Pancreas (tissue), 10 donors: ENCODE measurements around the gene FYN. TPM values are rescaled to one million over a fixed set of nuclear protein-coding genes. Genes with fewer than 3 reads are reported as not detected.
A peak's percentile ranks its signal among the peaks of the same experiment; 100 is the strongest.

Experiments
- ATAC-seq, 4 donors: fragments of 200-7000 bp; cut with Tn5 transposase; one replicate each; pipeline versions ENCODE4 v1.8.0 to v1.9.1; 2020; ENCODE audit warnings: mild to moderate bottlenecking in 4 of 4, moderate library complexity in 4 of 4
- DNase-seq, 6 donors: peaks; one replicate each; pipeline ENCODE4 v3.0.0-alpha.2; 2020
- FAIRE-seq: peaks from 2 replicates; lab custom pipeline; 2012; peaks lifted over from hg19 to GRCh38; lab: Jason Lieb, UNC
- H3K27ac ChIP-seq, 4 donors: fragments of 200-600 bp; sonication (generic); 1 replicate in 3 of 4; 2 replicates in 1 of 4; pipeline versions ENCODE4 v1.5.0 to v1.8.0; 2020
- H3K27me3 ChIP-seq, 4 donors: fragments of 200-600 bp; one replicate each; pipeline ENCODE4 v1.8.0; 2021
- H3K36me3 ChIP-seq, 3 donors: fragments of 200-600 bp; sonication (generic) in 1 of 3; one replicate each; pipeline versions ENCODE4 v1.5.0 to v1.8.0; 2020 to 2021
- H3K4me1 ChIP-seq, 3 donors: fragments of 200-600 bp; one replicate each; pipeline ENCODE4 v1.8.0; 2021
- H3K4me3 ChIP-seq, 4 donors: fragments of 200-600 bp; sonication (generic) in 2 of 4; one replicate each; pipeline versions ENCODE4 v1.5.0 to v1.8.0; 2020 to 2021
- H3K9me3 ChIP-seq, 4 donors: fragments of 200-600 bp; one replicate each; pipeline ENCODE4 v1.8.0; 2021
- WGBS, 2 donors: extraction: QIAGEN DNeasy Blood & Tissue Kit; methylation state at CpG; one replicate each; pipeline ENCODE4 v1.1.7; 2013; 5-methylcytosine and 5-hydroxymethylcytosine counted together
- intact Hi-C, 3 donors: fragments of 100-400 bp; cut with DNase I; formaldehyde crosslinking; loops; one replicate each; pipeline versions ENCODE4 v1.11.1 to v1.14.2; 2022
- polyA plus RNA-seq, 2 donors: library from polyadenylated mRNA; stranded (reverse); fragments of 200-250 nt; gene quantifications; one replicate each; pipeline ENCODE4 v1.2.3, GENCODE V29; 2013
- total RNA-seq, 6 donors: library from RNA; stranded (reverse); fragmentation: NEBNext Ultra II Directional in 4 of 6; extraction: Animal tissue kit (Norgen Biotek cat#: 25700) in 4 of 6; gene quantifications; one replicate each; pipeline versions ENCODE4 v1.2.1 to v1.2.4, GENCODE V29; 2021 to 2023
- TF ChIP-seq, protein P1 (sequence below), 4 donors: fragments of 200-600 bp; sonication (generic) in 3 of 4; IDR thresholded peaks; one replicate each; pipeline versions ENCODE4 v1.5.0 to v1.8.0; 2021; ENCODE audit warnings: antibody characterized with exemption in 4 of 4
- donor health status: healthy with polysubstance abuse.
- donor health status: DM: no; HTN: no; CAD: no; lungs with moderate emphysema.
- donor health status: DM: no; HTN: no; CAD: no.
- donor health status: control.
- donor health status: control.
- donor health status: Bipolar disorder and iron deficiency.
- donor health status: DM: yes; HTN: yes; CAD: no.
- donor health status: DM: no; HTN: no; CAD: no.
- donor health status: DM: no; HTN: no; CAD: no.
- donor health status: DM: yes; HTN: yes; CAD: no.

FYN gene
- total and polyA plus RNA-seq, 8 donors, result 6.4 to 21.7 (median 11.9) TPM

DNA sequence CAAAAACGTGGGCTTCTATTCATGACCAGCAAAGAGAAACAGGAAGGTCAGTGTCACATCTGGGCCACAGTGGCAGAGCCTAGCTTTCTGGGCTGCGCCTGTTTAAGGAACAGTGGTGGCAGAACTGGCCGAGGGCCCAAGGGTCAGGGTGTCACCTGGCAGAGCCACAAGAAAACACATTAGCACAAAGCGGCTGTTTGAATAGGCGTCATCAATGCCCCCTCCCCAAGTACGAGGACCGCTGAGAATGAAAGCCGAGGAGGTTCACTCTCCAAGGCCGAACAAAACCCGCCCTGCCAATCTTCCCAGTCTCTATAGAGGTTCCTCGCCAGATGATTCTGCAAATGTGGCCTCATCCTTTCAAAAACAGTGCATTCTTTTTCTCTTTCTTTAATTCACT, 142.4 kb downstream of the FYN start:
- 48 to 53% methylated on average over 11 of the region's 11 CpGs for WGBS, 2 donors
- H3K9me3 ChIP-seq, result no peaks in the 10 kb centered on the region
- no peak overlapping the region for H3K4me3 ChIP-seq
- intact Hi-C loops, result no loop called here
- ATAC-seq (peak in 1 of 4 donors; percentile 44), FAIRE-seq (no peak), DNase-seq (no peak)
- no peaks in the 10 kb centered on the region for H3K36me3 ChIP-seq
- TF ChIP-seq, protein P1, sequence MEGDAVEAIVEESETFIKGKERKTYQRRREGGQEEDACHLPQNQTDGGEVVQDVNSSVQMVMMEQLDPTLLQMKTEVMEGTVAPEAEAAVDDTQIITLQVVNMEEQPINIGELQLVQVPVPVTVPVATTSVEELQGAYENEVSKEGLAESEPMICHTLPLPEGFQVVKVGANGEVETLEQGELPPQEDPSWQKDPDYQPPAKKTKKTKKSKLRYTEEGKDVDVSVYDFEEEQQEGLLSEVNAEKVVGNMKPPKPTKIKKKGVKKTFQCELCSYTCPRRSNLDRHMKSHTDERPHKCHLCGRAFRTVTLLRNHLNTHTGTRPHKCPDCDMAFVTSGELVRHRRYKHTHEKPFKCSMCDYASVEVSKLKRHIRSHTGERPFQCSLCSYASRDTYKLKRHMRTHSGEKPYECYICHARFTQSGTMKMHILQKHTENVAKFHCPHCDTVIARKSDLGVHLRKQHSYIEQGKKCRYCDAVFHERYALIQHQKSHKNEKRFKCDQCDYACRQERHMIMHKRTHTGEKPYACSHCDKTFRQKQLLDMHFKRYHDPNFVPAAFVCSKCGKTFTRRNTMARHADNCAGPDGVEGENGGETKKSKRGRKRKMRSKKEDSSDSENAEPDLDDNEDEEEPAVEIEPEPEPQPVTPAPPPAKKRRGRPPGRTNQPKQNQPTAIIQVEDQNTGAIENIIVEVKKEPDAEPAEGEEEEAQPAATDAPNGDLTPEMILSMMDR (IDR thresholded peaks at IDR 0.05), result no peak
- H3K27ac ChIP-seq, result no peak overlapping the region
- H3K4me1 ChIP-seq, result no peaks in the 10 kb centered on the region
- H3K27me3 ChIP-seq, result no peaks in the 10 kb centered on the region

DNA sequence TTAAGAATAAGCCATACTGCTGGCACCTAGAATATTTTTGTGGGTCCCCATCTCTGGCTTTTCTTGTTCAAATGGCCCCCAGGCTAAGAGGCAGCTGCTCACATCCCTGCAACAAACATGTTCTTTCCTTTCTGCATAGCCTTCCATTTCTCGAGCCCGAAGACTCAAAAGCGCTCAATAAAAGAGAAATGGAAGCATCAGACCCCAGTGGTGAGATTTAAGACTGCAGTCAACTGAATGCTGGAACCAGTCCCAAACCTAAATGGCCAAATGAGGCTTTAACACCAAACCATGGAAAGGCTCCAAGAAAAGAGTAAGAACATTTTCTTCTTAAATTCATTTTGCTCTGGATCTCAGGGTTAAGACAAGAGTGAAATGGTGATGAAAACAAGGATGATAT, 145.4 kb downstream of the FYN start:
- 79 to 81% methylated on average over 3 of the region's 3 CpGs for whole genome bisulfite sequencing, 2 donors
- DNase-seq, result no peak
- no peak for ATAC-seq
- H3K27ac ChIP-seq, result no peak overlapping the region
- intact Hi-C loops, result no loop called here
- H3K4me3 ChIP-seq, result no peak overlapping the region
- no peaks in the 10 kb centered on the region for H3K9me3 ChIP-seq
- H3K36me3 ChIP-seq, result no peaks in the 10 kb centered on the region
- H3K4me1 ChIP-seq, result no peaks in the 10 kb centered on the region
- H3K27me3 ChIP-seq, result no peaks in the 10 kb centered on the region
- TF ChIP-seq, protein P1 (IDR thresholded peaks at IDR 0.05), result peak in 1 of 4 donors; percentile 18
- no peak for FAIRE-seq

DNA sequence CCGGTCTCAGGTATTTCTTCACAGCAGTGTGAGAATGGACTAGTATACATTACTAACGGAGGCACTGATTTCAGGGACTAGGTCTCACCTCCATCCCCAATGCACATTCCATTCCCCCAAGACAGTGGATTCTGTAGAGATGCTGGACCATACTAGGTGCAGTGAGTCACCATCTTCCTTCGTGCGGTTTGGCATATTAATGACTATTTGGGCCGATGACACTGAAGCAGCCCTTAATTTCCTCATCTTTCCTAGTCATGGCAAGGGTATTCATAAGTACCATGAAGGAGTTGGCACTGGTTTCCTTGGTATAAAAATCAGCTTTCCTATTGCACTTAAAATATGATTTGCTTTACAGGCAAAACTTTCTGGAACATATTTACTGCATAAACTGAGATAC, 146.2 kb downstream of the FYN start:
- no peaks in the 10 kb centered on the region for H3K4me1 ChIP-seq

DNA sequence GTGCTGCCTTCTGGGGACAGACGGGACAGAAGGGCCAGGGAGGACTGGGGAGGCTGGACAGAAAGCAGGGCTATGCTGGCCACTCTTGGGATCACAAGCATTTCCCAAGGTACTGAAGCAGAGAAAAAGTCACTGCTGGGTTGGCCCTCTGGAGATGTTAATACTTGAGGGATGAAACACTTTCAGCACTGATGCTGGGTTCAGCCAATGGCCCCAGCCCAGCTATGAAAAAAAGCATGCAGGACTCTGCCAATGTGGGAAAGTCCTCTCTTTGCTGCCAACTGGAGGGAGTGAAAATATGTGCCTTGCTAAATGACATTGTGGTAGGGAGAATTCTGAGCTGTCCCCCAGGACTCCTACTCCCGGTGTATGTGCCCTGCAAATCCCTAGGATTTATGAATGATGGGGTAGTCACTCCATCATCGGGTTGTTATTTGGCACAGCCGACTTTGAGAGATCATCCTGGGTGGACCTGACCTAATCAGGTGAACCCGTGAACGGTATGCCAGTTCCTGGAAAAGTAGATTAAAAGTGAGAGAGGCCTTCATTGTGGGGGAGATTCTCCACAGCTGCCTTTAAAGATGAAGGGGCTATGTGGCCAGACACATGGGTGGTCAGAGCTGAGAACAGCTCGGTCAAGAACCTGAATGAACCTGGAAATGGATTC, 147.7 kb downstream of the FYN start:
- intact Hi-C loops, result no loop called here
- 80 to 88% methylated on average over 7 of the region's 7 CpGs for WGBS, 2 donors
- ATAC-seq, result peak in 1 of 4 donors; percentile 16
- Histone ChIP-seq H3K4me1 (no peaks in the 10 kb centered on the region), H3K36me3 (no peaks in the 10 kb centered on the region), H3K9me3 (no peaks in the 10 kb centered on the region), H3K27me3 (no peaks in the 10 kb centered on the region), H3K27ac (no peak overlapping the region), H3K4me3 (no peak overlapping the region)
- no peak for FAIRE-seq
- DNase-seq, result no peak
- TF ChIP-seq, protein P1 (IDR thresholded peaks at IDR 0.05), result no peak

More for the DNA sequence above, 146.2 kb downstream of the FYN start:
- no peak for ATAC-seq
- no peak overlapping the region for H3K4me3 ChIP-seq
- no peaks in the 10 kb centered on the region for H3K36me3 ChIP-seq
- no peak for FAIRE-seq
- TF ChIP-seq, protein P1 (IDR thresholded peaks at IDR 0.05), result no peak
- intact Hi-C loops, result no loop called here
- DNase-seq, result no peak
- 87 to 89% methylated on average over 5 of the region's 5 CpGs for WGBS, 2 donors
- H3K27ac ChIP-seq, result no peak overlapping the region
- no peaks in the 10 kb centered on the region for H3K9me3 ChIP-seq
- H3K27me3 ChIP-seq, result no peaks in the 10 kb centered on the region

DNA sequence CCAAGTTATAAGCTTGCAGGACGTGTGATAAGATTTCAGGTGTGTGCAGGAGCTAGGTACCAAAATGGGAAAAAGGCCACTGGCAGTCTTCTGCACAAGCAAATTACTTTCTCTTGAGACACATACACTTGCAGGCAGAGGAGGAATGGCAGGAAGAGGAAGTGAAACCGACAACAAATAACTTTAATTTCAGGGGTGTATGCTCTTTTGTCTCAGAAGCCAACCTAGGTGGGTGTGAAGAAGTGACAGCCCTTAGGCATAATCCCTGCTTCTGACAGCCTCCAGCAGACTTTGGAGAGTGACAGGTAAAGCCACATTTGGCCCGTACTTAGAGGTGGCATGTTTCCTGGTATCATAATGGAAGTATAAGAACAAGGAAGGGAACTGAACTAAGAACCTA, 148.7 kb downstream of the FYN start:
- FAIRE-seq, result no peak
- H3K27ac ChIP-seq, result no peak overlapping the region
- ATAC-seq, result peak in 1 of 4 donors; percentile 37

More for the DNA sequence above, 148.7 kb downstream of the FYN start:
- H3K4me1 ChIP-seq, result no peaks in the 10 kb centered on the region
- no peaks in the 10 kb centered on the region for H3K27me3 ChIP-seq
- no peaks in the 10 kb centered on the region for H3K9me3 ChIP-seq
- H3K4me3 ChIP-seq, result no peak overlapping the region
- WGBS, 2 donors, result 40 to 41% methylated on average over 3 of the region's 3 CpGs
- TF ChIP-seq, protein P1 (IDR thresholded peaks at IDR 0.05), result no peak
- H3K36me3 ChIP-seq, result no peaks in the 10 kb centered on the region
- intact Hi-C loops, result no loop called here
- no peak for DNase-seq
